Panc1 (cell line): Measurements from ENCODE around the gene TAS2R41. TPM values are rescaled to one million over a fixed set of nuclear protein-coding genes. Genes with fewer than 3 reads are reported as not detected.
"Not testable (repeated sequence)": the region's sequence is repeated elsewhere in the genome, so short reads cannot be mapped to it uniquely, and the experiment has no call there.

Experiments
- ATAC-seq: fragments of 200-7000 bp; cut with Tn5 transposase; 2 replicates; pipeline ENCODE4 v1.9.1; 2020; ENCODE audit warnings: mild to moderate bottlenecking, moderate library complexity
- BruUV-seq: library from RNA; stranded (reverse); fragments of 400-500 nt; replicated peaks from 2 replicates; lab custom pipeline; 2021; lab: Mats Ljungman, UMichigan
- CTCF ChIA-PET: fragments of 300-600 bp; sonication (Branson Sonifier 250); formaldehyde crosslinking; loops from one replicate; lab custom pipeline; 2022; ENCODE audit warnings: antibody characterized with exemption; lab: Charles Lee
- POLR2A ChIA-PET: fragments of 300-600 bp; sonication (Branson Sonifier 250); formaldehyde crosslinking; loops from one replicate; lab custom pipeline; 2022; ENCODE audit warnings: antibody characterized with exemption; lab: Charles Lee
- DNase-seq: peaks from one replicate; pipeline ENCODE4 v3.0.0-alpha.2; 2010; ENCODE audit warnings: low read depth, low spot score
- H3K27ac ChIP-seq: 2 replicates; pipeline ENCODE4 v1.5.1; 2011; ENCODE audit warnings: mild to moderate bottlenecking, low read length, inconsistent platforms
- H3K27me3 ChIP-seq: fragments of 200-500 bp; sonication (Bioruptor generic); 2 replicates; pipeline ENCODE4 v1.6.0; 2014; ENCODE audit warnings: low read length, inconsistent platforms; ENCODE audit not compliant: control insufficient read depth, insufficient read depth
- H3K36me3 ChIP-seq: fragments of 200-500 bp; sonication (Bioruptor generic); 2 replicates; pipeline ENCODE4 v1.5.1; 2014; ENCODE audit warnings: inconsistent platforms, mild to moderate bottlenecking, low read length, moderate library complexity; ENCODE audit not compliant: control insufficient read depth, insufficient read depth
- H3K4me1 ChIP-seq: 2 replicates; pipeline ENCODE4 v1.5.1; 2011; ENCODE audit warnings: inconsistent platforms, mild to moderate bottlenecking, low read length, moderate library complexity; ENCODE audit not compliant: control insufficient read depth, insufficient read depth
- H3K4me3 ChIP-seq, 2 experiments: 2 replicates each; pipeline ENCODE4 v1.5.1; 2011 to 2012; ENCODE audit warnings: low read depth in 2 of 2, low read length in 2 of 2, mild to moderate bottlenecking in 2 of 2, inconsistent platforms in 1 of 2, moderate library complexity in 1 of 2
- H3K9me3 ChIP-seq: fragments of 200-500 bp; sonication (Bioruptor generic); 2 replicates; pipeline ENCODE4 v1.5.1; 2014; ENCODE audit warnings: low read depth, mild to moderate bottlenecking, inconsistent platforms, low read length, moderate library complexity; ENCODE audit not compliant: control insufficient read depth, insufficient read depth
- CTCF ChIP-seq: fragments of 450-650 bp; IDR thresholded peaks from 2 replicates; pipeline ENCODE4 v1.5.1; 2017; ENCODE audit warnings: mild to moderate bottlenecking
- POLR2AphosphoS5 ChIP-seq: IDR thresholded peaks from 2 replicates; pipeline ENCODE4 v1.6.1; 2012; ENCODE audit warnings: mild to moderate bottlenecking, low read depth, low read length, moderate library complexity
- REST ChIP-seq, 2 experiments: IDR thresholded peaks; 2 replicates each; pipeline ENCODE4 v1.6.1; 2011 to 2012; ENCODE audit warnings: low read depth in 2 of 2, control low read depth in 1 of 2, low read length in 1 of 2, mild to moderate bottlenecking in 1 of 2, moderate library complexity in 1 of 2; ENCODE audit not compliant: insufficient read depth in 1 of 2
- SIN3A ChIP-seq: IDR thresholded peaks from 2 replicates; pipeline ENCODE4 v1.6.1; 2012; ENCODE audit warnings: low read depth, mild to moderate bottlenecking, low read length, moderate library complexity, borderline replicate concordance; ENCODE audit not compliant: insufficient read depth
- TCF7L2 ChIP-seq: IDR thresholded peaks from 2 replicates; pipeline ENCODE4 v1.6.1; 2011; ENCODE audit warnings: mild to moderate bottlenecking, low read depth, low read length, inconsistent platforms
- in situ Hi-C: cut with HindIII; loops from 2 replicates; pipeline ENCODE4 v1.10.0; 2016; ENCODE audit warnings: low sequenced_read_pairs, low pct_unique_long_range_greater_than_20kb
- intact Hi-C: fragments of 100-400 bp; cut with micrococcal nuclease; formaldehyde crosslinking; loops from one replicate; pipeline ENCODE4 v1.10.0; 2022; ENCODE audit not compliant: unreplicated experiment
- total RNA-seq: library from RNA; stranded (reverse); gene quantifications from one replicate; pipeline ENCODE4 v1.2.1, GENCODE V29; 2021; ENCODE audit not compliant: unreplicated experiment

The TAS2R41 gene
- total RNA-seq, 1 experiment from 2014 or later = not detected

- BruUV-seq, ATAC-seq, H3K4me3 ChIP-seq, CTCF ChIA-PET, POLR2A ChIA-PET, intact Hi-C loops, H3K36me3 ChIP-seq, H3K9me3 ChIP-seq, H3K27me3 ChIP-seq, DNase-seq, H3K27ac ChIP-seq, H3K4me1 ChIP-seq, in situ Hi-C loops: not testable (repeated sequence)
These were observed 5.5 kb upstream of the TAS2R41 start for GRCh38 chr7:143472071-143472689.

GRCh38 chr7:143479055-143479766, 1.5 kb downstream of the TAS2R41 start:
- CTCF ChIA-PET = no interaction called here
- BruUV-seq = no TSS peak
- in situ Hi-C loops = no loop called here

More at GRCh38 chr7:143479055-143479766, 1.5 kb downstream of the TAS2R41 start:
- Histone ChIP-seq H3K27ac (no peak overlapping the region), H3K4me3 (no peak overlapping the region), H3K27me3 (no peaks in the 10 kb centered on the region), H3K36me3 (no peaks in the 10 kb centered on the region), H3K4me1 (no peaks in the 10 kb centered on the region), H3K9me3 (no peaks in the 10 kb centered on the region)
- TF ChIP-seq CTCF = no peak
- no peak for TF ChIP-seq POLR2AphosphoS5
- no peak for TF ChIP-seq SIN3A
- TF ChIP-seq REST (IDR thresholded peaks at IDR 0.05; ENCODE audit: insufficient read depth in 1 of 2, low read depth in 2 of 2, low read length in 1 of 2) = no peak
- no peak for TF ChIP-seq TCF7L2
- POLR2A ChIA-PET = no interaction called here
- intact Hi-C loops = no loop called here
- DNase-seq (no peak), ATAC-seq (no peak)
